ENCODE measurements around the gene CDH4. TPM values are rescaled to one million over a fixed set of nuclear protein-coding genes. Genes with fewer than 3 reads are reported as not detected.

Gene CDH4
- total RNA-seq, 1 donor from 2014 or later: 0.99 TPM

DNA sequence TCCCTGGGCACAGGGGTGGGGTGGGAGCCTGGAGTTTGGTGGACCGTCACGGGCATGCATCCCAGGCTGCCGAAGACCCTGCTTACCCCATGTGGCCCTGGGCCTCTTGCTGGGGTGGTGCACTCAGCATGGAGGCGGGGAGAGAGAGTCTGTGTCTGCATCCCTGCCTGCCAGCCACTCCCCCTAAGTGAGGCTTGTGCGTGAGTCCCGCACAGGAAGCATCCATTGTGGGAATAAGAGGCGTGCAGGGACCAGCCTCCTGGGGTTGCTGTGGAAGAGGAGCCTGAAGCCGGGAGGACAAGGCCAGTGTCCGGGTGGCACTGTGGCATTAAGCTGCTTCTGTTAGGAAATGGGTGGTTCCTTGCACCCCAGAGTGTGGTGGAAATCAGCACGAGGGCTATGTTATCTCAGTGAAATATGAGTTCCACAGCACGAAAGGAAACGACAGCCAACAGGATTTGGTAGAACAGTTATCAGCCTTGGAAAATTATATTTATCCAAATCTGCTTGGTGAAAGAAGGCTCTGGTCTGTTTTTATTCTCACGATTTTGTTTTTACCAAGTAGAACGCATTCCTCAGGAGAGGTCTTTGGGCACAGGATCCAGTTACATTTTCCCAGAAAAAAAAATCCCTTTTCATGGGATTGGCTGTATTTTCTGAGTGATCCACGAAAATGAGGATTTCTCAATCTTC is 35.7 kb downstream of the CDH4 start:
- DNase-seq (ENCODE audit: low spot score): peak; percentile 50
- Mint-ChIP-seq H3K27ac (ENCODE audit: unreplicated experiment) (no peak overlapping the region), H3K4me3 (ENCODE audit: unreplicated experiment) (no peak overlapping the region), H3K27me3 (ENCODE audit: low read depth) (no peaks in the 10 kb centered on the region), H3K9me3 (ENCODE audit: low read depth) (no peaks in the 10 kb centered on the region), H3K36me3 (ENCODE audit: low read depth) (no peaks in the 10 kb centered on the region), H3K4me1 (ENCODE audit: low read depth) (no peaks in the 10 kb centered on the region)
- TF ChIP-seq, protein P1, sequence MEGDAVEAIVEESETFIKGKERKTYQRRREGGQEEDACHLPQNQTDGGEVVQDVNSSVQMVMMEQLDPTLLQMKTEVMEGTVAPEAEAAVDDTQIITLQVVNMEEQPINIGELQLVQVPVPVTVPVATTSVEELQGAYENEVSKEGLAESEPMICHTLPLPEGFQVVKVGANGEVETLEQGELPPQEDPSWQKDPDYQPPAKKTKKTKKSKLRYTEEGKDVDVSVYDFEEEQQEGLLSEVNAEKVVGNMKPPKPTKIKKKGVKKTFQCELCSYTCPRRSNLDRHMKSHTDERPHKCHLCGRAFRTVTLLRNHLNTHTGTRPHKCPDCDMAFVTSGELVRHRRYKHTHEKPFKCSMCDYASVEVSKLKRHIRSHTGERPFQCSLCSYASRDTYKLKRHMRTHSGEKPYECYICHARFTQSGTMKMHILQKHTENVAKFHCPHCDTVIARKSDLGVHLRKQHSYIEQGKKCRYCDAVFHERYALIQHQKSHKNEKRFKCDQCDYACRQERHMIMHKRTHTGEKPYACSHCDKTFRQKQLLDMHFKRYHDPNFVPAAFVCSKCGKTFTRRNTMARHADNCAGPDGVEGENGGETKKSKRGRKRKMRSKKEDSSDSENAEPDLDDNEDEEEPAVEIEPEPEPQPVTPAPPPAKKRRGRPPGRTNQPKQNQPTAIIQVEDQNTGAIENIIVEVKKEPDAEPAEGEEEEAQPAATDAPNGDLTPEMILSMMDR (IDR thresholded peaks at IDR 0.05): no peak

DNA sequence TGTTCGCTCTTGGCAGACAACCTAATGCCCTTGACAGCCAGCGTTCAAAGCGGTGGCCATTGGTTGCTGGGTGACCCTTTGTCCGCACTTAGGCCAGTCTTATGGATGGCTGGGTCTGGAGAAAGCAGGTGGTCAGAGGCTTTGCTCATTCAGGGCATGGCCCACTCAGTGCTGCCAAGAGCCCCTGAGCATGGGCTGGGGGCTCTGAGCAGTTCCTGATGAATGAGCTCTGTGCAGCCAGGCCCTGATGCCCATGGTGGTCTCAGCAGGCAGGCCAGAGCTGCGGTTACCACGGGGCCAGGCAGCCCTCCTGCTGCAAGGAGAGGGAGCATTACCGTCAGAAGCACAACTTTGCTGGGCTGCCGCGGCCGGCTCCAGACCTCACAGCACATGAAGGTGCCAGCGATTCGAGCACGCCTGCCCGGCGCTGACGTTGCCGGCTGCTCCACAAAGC is 36.3 kb downstream of the CDH4 start:
- Mint-ChIP-seq H3K36me3 (ENCODE audit: low read depth) (no peaks in the 10 kb centered on the region), H3K27ac (ENCODE audit: unreplicated experiment) (no peak overlapping the region), H3K4me3 (ENCODE audit: unreplicated experiment) (no peak overlapping the region), H3K4me1 (ENCODE audit: low read depth) (no peaks in the 10 kb centered on the region), H3K9me3 (ENCODE audit: low read depth) (no peaks in the 10 kb centered on the region), H3K27me3 (ENCODE audit: low read depth) (no peaks in the 10 kb centered on the region)
- TF ChIP-seq, protein P1 (IDR thresholded peaks at IDR 0.05): no peak
- DNase-seq (ENCODE audit: low spot score): peak; percentile 69

DNA sequence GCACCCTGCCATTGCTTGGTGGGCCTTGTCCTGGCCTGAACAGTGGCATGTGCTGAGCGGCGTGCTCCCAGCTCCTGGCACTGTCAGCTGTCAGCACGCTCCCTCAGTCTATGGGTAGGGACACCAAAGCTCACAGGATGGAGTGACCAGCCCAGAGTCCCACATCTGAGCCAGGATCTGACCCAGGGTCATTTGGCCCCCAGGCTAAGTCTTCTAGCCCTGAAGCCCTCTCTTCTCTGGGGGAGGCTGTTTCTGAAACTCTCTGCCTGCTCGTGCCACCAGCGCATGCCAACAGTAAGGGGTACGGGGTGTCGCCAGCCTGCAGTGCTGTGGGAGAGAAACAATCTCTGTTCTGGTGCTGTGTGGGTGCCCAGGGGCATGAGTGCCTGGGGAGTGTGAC is 37.1 kb downstream of the CDH4 start:
- Mint-ChIP-seq H3K27me3 (ENCODE audit: low read depth) (no peaks in the 10 kb centered on the region), H3K4me3 (ENCODE audit: unreplicated experiment) (no peak overlapping the region), H3K9me3 (ENCODE audit: low read depth) (no peaks in the 10 kb centered on the region), H3K36me3 (ENCODE audit: low read depth) (no peaks in the 10 kb centered on the region), H3K4me1 (ENCODE audit: low read depth) (no peaks in the 10 kb centered on the region), H3K27ac (ENCODE audit: unreplicated experiment) (no peak overlapping the region)
- TF ChIP-seq, protein P1 (IDR thresholded peaks at IDR 0.05): no peak
- DNase-seq (ENCODE audit: low spot score): peak; percentile 58

DNA sequence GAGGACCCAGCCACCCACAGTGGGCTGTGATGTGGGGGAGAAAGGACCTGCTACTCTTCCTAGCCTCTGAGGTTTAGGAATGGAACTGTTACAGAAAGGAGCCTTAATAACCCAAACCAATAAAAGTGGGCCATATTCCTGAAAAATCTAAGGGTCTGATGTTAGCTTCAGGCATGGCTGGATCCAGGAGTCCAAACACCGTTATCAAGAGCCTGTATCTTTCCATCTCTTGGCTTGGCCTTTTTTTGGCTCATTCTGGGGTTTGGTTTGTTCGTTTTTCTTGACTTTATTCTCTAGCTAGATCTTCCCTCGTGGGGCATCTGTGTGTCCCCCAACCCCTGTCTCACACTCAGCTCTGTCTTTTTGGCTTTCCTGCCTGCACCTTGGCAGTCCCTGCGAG is 38.7 kb downstream of the CDH4 start:
- Mint-ChIP-seq H3K9me3 (ENCODE audit: low read depth) (no peaks in the 10 kb centered on the region), H3K27ac (ENCODE audit: unreplicated experiment) (no peak overlapping the region), H3K4me3 (ENCODE audit: unreplicated experiment) (no peak overlapping the region), H3K27me3 (ENCODE audit: low read depth) (no peaks in the 10 kb centered on the region), H3K4me1 (ENCODE audit: low read depth) (peaks cover under 1% of the 10 kb centered on the region), H3K36me3 (ENCODE audit: low read depth) (no peaks in the 10 kb centered on the region)
- TF ChIP-seq, protein P1 (IDR thresholded peaks at IDR 0.05): no peak
- no peak for DNase-seq (ENCODE audit: low spot score)

DNA sequence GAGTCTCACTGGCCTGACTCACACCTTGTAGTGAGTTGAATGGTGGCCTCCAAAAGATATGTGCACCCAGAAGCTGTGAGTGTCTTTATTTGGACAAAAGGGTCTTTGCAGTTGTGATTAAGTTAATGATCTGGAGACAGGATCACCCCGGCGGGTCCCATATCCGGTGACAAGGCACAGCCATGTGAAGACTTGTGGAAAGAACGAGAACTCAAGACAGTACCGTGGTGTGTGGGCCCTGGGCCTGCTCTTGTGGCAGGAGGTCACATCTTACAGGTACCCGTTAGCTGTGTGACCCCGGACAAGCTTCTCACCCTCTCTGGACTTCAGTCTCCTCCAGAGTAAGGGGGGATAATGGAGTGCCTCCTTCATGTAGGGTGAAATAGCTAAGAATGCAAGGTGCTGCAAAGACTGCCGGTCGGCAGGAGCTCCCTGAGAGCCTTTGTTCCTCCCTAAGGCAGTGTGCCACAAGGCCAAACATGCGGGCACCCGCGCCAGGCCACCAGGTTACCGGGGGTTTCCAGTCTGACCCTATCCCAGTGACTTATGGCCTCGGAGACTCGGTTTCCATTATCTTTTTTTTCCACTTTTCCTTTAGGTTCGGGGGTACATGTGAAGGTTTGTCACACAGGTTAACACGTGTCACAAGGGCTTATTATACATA is 39.2 kb downstream of the CDH4 start:
- no peak overlapping the region for H3K27ac Mint-ChIP-seq (ENCODE audit: unreplicated experiment)
- H3K36me3 Mint-ChIP-seq (ENCODE audit: low read depth): no peaks in the 10 kb centered on the region
- peaks cover 7% of the 10 kb centered on the region for H3K4me1 Mint-ChIP-seq (ENCODE audit: low read depth)
- H3K4me3 Mint-ChIP-seq (ENCODE audit: unreplicated experiment): no peak overlapping the region
- H3K27me3 Mint-ChIP-seq (ENCODE audit: low read depth): no peaks in the 10 kb centered on the region
- TF ChIP-seq, protein P1 (IDR thresholded peaks at IDR 0.05): no peak
- peak; percentile 68 for DNase-seq (ENCODE audit: low spot score)
- H3K9me3 Mint-ChIP-seq (ENCODE audit: low read depth): no peaks in the 10 kb centered on the region
